ENCODE data around the gene TMEM248. TPM values are rescaled to one million over a fixed set of nuclear protein-coding genes. Genes with fewer than 3 reads are reported as not detected.

Gene TMEM248
- total and polyA plus RNA-seq, 2 donors from 2014 or later = 38.2 to 113 TPM

DNA sequence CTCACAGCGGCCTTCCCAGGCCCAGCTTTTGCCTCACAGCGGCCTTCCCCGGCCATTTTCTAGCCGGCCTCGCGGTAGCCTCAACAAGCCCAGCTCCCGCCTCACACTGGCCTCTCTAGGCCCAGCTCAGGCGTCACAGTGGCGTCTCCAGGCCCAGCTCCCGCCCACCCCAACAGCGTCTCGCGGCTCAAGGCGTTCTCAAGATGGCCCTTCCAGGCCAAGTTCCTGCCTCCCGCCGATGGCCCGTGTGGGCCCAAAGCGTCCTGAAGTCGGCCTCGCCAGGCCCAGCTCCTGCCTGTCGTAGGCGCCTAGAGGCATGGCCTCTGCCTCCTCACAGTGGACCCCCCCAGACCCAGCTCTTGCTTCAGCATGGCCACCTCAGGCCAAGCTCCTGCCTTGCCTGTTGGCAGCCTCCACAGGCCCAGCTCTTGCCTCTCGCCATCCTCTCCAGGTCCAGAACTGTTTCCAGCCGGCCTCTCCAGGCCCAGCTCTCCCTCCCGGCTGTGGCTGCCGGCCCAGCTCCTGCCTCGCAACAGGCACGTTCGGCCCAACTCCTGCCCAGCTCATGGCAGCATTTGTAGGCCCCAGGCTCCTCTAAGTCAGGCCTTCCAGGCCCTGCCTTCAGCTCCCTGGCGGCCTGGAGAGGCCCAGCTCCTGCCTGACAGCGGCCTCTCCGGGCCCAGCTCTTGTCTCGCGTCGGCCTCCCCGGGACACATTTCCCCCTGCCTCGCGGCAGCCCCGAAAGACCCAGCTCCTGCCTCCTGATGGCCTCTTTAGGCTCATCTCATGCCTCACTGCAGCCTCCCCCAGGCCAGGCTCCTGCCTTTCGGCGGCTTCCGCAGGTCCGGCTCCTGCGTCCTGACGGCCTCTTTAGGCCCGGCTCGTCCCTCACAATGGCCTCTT, 18.8 kb upstream of the TMEM248 start:
- no peaks in the 10 kb centered on the region for H3K27me3 ChIP-seq (ENCODE audit: control insufficient read depth, insufficient read depth, low read length)
- intact Hi-C loops (cut with DNase I) = no loop called here
- no peak for FAIRE-seq
- H3K9ac ChIP-seq (ENCODE audit: low read length in 3 of 3) = no peak overlapping the region
- no peak for DNase-seq
- no peak overlapping the region for H3K27ac ChIP-seq (ENCODE audit: low read depth in 2 of 2, low read length in 2 of 2)
- no peaks in the 10 kb centered on the region for H3K4me1 ChIP-seq (ENCODE audit: control insufficient read depth in 2 of 3, insufficient read depth in 2 of 3, low read depth in 1 of 3, low read length in 3 of 3)
- H3K36me3 ChIP-seq (ENCODE audit: control insufficient read depth in 2 of 3, insufficient read depth in 3 of 3, low read length in 3 of 3) = peaks cover 0 to 11% (median 4%) of the 10 kb centered on the region in 3 donors
- no peak for TF ChIP-seq CTCF (IDR thresholded peaks at IDR 0.05; ENCODE audit: borderline replicate concordance, extremely low read depth, insufficient read depth)
- H3K9me3 ChIP-seq (ENCODE audit: control insufficient read depth in 2 of 3, insufficient read depth in 1 of 3, low read length in 3 of 3) = no peaks in the 10 kb centered on the region
- H3K4me3 ChIP-seq (ENCODE audit: low read length in 3 of 3) = no peak overlapping the region

- Histone ChIP-seq H3K27ac (ENCODE audit: low read depth in 2 of 2, low read length in 2 of 2) (no peak overlapping the region), H3K9me3 (ENCODE audit: control insufficient read depth in 2 of 3, insufficient read depth in 1 of 3, low read length in 3 of 3) (no peaks in the 10 kb centered on the region), H3K27me3 (ENCODE audit: control insufficient read depth, insufficient read depth, low read length) (no peaks in the 10 kb centered on the region), H3K4me3 (ENCODE audit: low read length in 3 of 3) (no peak overlapping the region), H3K36me3 (ENCODE audit: control insufficient read depth in 2 of 3, insufficient read depth in 3 of 3, low read length in 3 of 3) (peaks cover 0 to 11% (median 4%) of the 10 kb centered on the region in 3 donors), H3K9ac (ENCODE audit: low read length in 3 of 3) (no peak overlapping the region), H3K4me1 (ENCODE audit: control insufficient read depth in 2 of 3, insufficient read depth in 2 of 3, low read depth in 1 of 3, low read length in 3 of 3) (no peaks in the 10 kb centered on the region)
- intact Hi-C loops (cut with DNase I) = no loop called here
- DNase-seq (no peak), FAIRE-seq (no peak)
- no peak for TF ChIP-seq CTCF (IDR thresholded peaks at IDR 0.05; ENCODE audit: borderline replicate concordance, extremely low read depth, insufficient read depth)
These were observed 18.2 kb upstream of the TMEM248 start for GRCh38 chr7:66902844-66903180.

DNA sequence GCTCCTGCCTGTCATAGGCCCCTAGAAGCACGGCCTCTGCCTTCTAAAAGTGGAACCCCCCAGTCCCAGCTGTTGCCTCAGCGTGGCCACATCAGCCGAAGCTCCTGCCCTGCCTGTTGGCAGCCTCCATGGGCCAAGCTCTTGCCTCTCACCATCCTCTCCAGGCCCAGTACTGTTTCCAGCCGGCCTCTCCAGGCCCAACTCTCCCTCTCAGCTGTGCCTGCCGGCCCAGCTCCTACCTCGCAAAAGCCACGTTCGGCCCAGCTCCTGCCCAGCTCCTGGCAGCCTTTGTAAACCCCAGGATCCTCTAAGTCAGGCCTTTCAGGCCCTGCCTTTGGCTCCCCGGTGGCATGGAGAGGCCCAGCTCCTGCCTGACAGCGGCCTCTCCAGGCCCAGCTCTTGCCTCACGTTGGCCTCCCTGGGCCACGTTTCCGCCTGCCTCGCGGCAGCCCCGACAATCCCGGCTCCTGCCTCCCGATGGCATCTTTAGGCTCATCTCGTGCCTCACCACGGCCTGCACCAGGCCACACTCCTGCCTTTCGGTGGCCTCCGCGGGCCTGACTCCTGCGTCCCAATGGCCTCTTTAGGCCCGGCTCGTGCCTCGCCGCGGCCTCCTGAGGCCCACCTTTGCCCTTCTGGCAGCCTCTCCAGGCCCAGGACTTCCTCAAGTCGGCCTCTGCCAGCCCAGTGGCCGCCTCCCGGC, 17.5 kb upstream of the TMEM248 start:
- FAIRE-seq (no peak), DNase-seq (no peak)
- no peaks in the 10 kb centered on the region for H3K4me1 ChIP-seq (ENCODE audit: control insufficient read depth in 2 of 3, insufficient read depth in 2 of 3, low read depth in 1 of 3, low read length in 3 of 3)
- intact Hi-C loops (cut with DNase I) = no loop called here
- H3K4me3 ChIP-seq (ENCODE audit: low read length in 3 of 3) = no peak overlapping the region
- no peaks in the 10 kb centered on the region for H3K9me3 ChIP-seq (ENCODE audit: control insufficient read depth in 2 of 3, insufficient read depth in 1 of 3, low read length in 3 of 3)
- no peak for TF ChIP-seq CTCF (IDR thresholded peaks at IDR 0.05; ENCODE audit: borderline replicate concordance, extremely low read depth, insufficient read depth)
- H3K9ac ChIP-seq (ENCODE audit: low read length in 3 of 3) = no peak overlapping the region
- no peaks in the 10 kb centered on the region for H3K27me3 ChIP-seq (ENCODE audit: control insufficient read depth, insufficient read depth, low read length)
- H3K36me3 ChIP-seq (ENCODE audit: control insufficient read depth in 2 of 3, insufficient read depth in 3 of 3, low read length in 3 of 3) = peaks cover 0 to 9% (median 4%) of the 10 kb centered on the region in 3 donors
- H3K27ac ChIP-seq (ENCODE audit: low read depth in 2 of 2, low read length in 2 of 2) = no peak overlapping the region
